T-helper 2 cell (primary cell): ENCODE data around the gene WDR33.
A peak's percentile ranks its signal among the peaks of the same experiment; 100 is the strongest.

Experiments used
- DNase-seq, 5 experiments: peaks; one replicate each; pipeline versions ENCODE4 v3.0.0 to v3.0.0-alpha.2; 2012 to 2022

Gene WDR33

DNA sequence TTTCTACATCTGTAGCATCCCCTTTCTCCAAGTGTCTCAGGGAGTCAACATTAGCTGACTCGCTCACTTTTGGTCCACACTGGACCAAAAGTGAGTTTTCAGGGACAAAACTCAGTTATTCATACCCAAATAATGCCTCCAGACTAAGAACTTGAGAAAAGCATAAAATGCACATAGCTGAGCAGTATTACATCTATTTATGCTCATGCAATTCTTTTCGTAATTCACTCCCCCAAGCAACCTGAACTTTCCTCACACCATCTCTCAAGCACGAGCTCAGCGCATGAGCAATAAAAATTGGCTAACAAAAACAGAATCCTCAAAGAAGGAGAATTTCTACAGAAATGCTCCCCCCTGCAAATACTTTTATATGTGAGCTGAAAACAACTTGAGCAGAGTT, 92.7 kb downstream of the WDR33 start:
- no peak for DNase-seq

DNA sequence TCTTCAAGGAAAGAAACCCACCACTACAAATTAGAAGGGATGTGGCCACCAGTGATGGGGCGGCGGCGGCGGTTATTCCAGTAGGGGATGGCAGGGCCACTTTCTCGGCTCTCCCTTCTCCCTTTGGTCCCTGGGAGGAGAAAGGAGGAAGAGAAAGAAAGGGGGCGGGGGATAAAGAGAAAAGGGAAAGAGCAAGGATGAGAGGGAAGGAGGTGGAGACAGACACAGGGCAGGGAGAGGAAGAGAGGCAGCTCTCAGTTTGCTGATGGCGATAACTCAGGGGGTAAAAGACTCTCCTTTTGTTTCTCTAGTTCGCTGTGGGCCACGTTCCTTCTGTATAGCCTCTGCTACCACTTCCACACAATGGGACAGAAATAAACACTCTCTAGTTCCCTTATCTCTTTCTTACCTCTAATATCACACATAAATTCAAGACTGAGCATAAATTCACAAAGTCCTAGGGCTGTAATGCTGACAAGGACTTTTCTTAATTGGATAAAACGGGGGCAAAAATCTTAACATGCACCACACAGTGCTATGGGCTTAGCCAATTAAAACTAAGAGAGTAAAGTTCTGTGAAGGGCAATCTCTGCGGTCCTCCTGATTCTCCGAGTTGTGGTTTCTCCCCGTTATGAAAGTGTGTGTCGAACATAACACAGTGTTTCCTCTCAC, 95.1 kb downstream of the WDR33 start:
- DNase-seq: no peak

DNA sequence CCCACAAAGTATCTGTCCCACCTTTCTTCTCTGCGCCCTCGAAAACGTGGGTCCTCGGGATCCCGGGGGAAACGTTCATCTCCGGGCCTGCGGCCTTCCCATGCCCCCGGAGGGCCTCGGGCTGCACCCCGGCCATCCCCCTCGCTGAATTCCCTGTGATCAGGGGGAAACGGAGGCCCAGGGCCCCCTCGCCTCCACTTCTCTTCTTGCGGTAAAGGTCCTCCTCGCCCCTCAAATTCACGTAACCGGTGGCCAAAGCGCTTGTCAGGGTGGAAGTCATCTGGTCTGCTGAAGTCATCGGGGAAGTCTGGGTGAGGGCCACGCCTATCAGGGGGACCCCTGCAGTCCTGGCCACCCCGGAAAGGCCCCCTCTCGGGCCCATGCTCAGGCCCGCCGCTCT, 97.4 kb downstream of the WDR33 start:
- no peak for DNase-seq

DNA sequence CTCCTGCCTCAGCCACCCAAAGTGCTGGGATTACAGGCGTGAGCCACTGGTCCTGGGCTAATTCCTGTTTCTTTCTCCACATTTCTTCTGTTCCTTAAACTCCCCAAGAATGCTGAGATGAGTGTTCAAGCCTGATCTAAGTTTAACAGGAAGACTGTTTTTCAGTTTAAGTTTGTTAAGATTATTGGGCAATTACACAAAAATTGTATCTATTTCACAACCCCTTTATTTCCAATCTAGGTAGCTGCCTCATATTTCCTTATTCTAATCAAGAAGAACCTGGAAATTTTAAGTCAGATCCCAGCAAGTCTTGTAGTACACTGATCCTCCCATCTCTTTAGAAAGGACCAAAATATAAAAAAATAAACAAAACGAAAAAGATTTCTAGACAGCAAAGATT, 98.0 kb downstream of the WDR33 start:
- no peak for DNase-seq

DNA sequence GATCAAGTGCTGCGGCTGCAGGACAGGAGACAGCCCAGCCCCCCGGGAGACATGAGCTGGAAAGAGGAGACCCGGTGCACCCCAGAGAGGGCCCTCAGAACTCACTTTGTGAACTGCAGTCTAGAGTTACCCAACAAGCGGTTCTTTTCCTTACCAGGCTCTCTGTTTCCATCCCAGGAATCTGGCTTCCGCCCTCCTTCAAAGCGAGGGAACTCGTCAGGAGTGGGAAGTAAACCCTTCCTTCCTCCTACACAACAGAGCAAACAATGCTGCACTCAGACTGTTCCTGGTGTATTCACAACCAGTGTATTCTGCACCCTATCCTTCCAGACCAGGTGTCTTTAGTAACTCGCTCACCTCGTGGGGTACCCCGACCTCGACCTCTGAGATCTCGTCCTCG, 101.6 kb downstream of the WDR33 start:
- no peak for DNase-seq

GRCh38 chr2:127707890-127708648, 102.9 kb downstream of the WDR33 start:
- DNase-seq: no peak

GRCh38 chr2:127706215-127706990, 104.6 kb downstream of the WDR33 start:
- DNase-seq: no peak

- DNase-seq: no peak
Measured at GRCh38 chr2:127705391-127706065, 105.4 kb downstream of the WDR33 start.

DNA sequence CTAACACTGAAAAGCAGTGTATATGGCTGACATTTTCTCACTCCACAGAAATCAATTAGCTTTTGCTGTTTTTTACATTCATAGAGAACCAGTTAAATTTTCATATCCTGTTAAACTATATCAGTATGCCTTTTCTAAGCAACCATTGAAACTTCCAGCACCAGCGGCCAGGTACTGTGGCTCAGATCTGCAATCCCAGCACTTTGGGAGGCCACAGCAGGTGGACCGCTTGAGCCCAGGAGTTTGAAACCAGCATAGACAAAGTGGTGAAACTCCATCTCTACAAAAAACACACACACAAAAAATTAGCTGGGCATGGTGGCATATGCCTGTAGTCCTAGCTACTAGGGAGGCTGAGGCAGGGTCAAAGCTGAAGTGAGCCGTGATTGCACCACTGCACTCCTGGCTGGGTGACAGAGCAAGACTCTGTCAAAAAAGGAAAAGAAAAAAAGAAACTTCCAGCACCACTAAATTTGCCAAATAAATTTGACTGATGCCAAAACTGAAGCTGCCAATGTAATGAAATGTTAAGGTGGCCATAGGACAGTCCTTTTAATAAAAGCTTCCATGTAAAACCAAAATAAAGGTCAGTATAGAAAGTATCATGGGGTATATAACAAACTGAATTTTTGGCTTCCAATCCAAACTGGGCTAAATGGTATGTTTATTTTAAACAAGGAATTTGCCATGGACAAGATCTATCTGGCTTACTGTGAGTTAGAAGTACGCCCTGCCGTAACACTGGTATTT, 106.2 kb downstream of the WDR33 start:
- DNase-seq: no peak

GRCh38 chr2:127703282-127703681, 107.7 kb downstream of the WDR33 start:
- DNase-seq: no peak

- no peak for DNase-seq
Measured at GRCh38 chr2:127702395-127703009, 108.5 kb downstream of the WDR33 start.

GRCh38 chr2:127701651-127702394, 109.1 kb downstream of the WDR33 start:
- DNase-seq: peak; percentile 58 to 94 (median 73)

GRCh38 chr2:127701193-127701650, 109.7 kb downstream of the WDR33 start, which contains the start of gene SFT2D3:
Gene SFT2D3 (plus strand): TSS chr2:127701497. CDS start chr2:127701529, 32 bp downstream.
- DNase-seq: peak; percentile 73 to 97 (median 83)

- peak in 1 of 5 experiments; percentile 13 for DNase-seq
Measured at GRCh38 chr2:127700527-127701192, 110.3 kb downstream of the WDR33 start.

GRCh38 chr2:127698553-127699355, 112.2 kb downstream of the WDR33 start:
- DNase-seq: no peak

DNA sequence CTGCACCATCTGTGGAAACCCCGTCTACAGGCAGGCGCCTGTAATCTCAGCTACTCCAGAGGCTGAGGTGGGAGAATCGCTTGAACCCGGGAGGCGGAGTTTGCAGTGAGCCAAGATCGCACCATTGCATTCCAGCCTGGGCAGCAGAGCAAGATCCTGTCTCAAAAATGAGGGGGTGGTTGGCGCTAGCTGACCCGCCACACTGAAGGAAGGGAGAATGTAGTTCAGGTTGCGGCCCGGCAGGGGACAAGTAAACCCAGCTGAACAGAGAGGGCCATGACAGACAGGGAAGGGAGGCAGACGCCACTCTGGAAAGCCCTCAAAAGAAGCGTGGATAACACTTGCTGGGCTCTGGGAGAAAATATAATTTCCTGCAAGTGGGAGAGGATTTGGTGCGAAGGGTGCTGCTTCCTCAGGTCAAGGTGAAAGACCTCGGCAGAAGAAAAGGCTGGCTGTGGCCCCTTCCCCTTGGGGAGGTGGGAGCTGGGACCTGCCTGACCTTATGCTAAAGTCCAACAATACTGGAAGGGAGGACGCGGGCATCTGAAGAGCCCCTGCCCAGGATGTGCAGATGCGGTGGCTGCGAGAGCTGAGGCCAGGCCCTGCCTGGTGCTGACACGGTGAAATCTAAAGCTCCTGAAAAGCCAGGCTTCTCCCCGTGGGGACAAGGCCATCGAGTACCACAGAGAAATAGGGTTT, 113.3 kb downstream of the WDR33 start:
- no peak for DNase-seq

- DNase-seq: peak in 2 of 5 experiments; percentile 41 to 45
Measured at GRCh38 chr2:127695491-127696472, 115.2 kb downstream of the WDR33 start.
